GM21367 (cell line): ENCODE results near the gene UBE2E1.

ENCODE experiments used
- ATAC-seq: cut with Tn5 transposase; IDR thresholded peaks from one replicate; pipeline ENCODE4 v1.9.1; 2021; ENCODE audit not compliant: unreplicated experiment

The UBE2E1 gene

DNA sequence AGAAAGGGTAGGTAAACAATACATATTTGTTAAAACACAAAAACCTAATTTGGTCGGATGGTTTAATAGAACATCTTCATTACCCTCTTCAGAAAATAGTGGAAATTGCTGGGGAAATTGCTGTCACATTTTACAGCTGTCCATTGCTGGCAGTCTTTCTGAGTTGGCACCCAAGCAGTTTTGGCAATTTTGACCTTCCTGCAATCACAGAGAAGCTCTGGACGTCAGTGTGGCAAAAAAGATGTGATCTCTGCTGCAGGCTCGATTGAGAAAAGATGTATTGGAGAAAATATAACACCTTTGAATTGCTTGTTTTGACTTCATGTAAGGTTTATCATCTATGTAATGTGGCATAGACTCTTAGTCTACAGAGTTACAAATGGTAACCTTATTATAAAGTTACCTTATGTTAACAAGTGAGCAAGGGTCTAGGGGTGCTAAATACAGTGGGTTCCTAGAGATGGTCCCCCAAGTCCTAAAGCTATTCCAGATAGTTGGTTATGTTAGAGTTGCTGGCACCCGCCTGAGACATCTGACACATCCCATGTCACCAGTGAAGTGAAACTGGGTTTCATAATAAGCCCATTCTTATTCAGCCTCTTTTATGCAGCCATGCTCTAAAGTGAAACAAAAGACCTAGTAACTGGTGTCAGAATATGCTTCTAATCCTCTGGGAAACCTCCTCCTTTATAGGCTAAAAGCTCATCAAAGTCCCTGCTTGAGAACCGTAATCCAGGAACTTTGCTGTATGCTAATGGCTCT is 14.0 kb downstream of the UBE2E1 start:
- ATAC-seq = no peak

GRCh38 chr3:23820888-23821287 is 15.1 kb downstream of the UBE2E1 start:
- ATAC-seq = no peak

GRCh38 chr3:23821858-23822257 is 16.1 kb downstream of the UBE2E1 start:
- ATAC-seq = no peak

DNA sequence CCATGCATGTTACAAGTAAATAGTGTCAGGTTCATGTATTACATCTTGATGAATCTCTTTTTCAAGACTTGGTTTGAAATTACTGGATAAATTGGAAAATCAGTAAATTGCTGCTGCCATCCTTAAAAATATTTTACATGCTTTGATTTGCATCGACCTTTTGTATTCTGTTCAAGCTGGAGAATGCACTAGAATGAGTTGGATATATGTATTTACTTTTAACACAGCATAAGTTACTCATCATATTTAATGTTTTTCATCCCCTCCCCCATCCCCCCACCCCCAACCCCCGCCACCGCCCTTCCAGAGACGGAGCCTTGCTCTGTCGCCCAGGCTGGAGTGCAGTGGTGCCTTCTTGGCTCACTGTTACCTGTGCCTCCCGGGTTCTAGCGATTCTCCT is 16.8 kb downstream of the UBE2E1 start:
- no peak for ATAC-seq

- ATAC-seq = no peak
Observed at GRCh38 chr3:23823620-23824019, 17.9 kb downstream of the UBE2E1 start.

DNA sequence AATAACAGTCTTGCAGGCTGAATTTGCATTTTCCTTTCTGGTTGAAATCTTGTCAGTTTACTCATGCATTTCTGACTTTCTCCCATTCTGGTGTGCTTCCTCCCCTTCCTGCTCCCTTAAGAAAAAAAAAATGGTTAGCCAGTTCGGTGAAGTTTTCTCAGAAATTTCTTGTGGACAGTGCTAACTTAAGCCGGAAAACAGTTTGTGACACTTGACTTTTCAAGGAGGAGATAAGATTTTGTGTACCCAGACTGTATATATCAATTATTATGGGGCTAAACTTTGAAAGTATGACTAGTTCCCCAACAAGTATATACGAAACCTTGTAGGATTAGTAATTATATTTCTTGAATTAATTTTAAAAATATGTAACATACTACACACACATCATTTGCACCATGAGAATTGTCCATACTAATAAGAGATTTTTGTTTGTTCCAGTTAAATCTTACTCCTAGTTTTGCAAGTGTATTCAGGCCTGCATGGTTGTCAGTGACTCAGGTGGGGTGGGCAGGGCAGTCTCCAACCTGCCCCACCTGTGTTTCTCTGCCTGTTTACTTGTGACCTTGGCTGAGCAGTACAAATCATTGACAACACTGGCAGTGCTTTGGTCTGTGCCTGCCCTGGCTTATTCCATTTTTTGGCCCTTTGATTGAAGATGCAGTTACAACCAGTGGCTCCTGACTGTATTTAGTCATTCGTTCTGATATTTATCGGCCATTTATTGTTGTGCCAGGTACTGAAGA is 19.1 kb downstream of the UBE2E1 start:
- ATAC-seq = no peak

DNA sequence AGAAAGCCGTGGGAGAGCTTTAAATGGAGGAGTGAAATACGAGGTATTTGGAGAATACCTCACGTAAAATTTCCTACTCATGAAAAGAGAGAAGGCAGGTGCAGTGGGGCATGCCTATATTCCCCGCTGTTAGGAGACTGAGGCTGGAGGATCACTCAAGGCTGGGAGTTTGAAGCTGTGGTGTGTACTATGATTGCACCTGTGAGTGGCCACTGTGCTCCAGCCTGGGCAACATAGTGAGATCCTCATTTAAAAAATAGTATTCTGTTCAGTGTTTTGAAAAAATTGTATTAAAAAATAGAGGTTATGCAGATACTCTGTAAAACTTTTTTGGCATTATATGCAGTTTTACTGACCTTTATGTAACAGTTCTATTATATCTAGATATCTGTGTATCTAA is 20.0 kb downstream of the UBE2E1 start:
- no peak for ATAC-seq

DNA sequence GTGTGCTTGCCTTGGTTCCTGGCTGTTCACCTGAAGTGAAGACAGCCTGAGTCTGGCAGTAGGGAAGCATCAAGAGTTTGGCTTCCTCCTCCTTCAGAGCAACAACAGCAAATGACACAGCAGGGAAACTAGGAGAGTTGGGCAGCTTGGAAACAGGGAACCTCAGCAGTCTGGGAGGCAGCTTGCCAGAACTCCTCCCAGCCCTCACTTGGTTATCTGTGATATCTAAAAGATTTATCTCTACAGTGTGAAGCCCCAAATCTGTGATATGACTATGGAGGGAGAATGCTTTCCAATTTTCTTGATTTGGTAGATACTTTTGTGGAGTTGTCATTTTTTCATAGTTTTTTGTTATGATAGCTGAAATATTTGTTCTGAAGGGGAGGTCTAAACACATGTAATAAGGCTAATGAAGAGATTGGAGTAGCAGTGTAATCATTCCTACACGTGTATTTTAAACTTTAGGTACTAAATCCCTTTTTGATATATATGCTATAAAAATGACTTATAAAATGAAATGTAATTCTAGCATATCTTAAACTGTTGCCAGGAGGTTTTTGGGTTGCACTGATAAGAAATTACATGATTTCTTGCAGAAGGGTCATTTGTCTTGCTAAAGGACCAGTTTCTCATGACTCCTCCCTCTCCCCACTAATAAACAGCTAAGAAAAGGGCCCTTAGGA is 20.8 kb downstream of the UBE2E1 start:
- no peak for ATAC-seq

- peak; percentile 49 for ATAC-seq
Observed at GRCh38 chr3:23829242-23829934, 23.6 kb downstream of the UBE2E1 start.

DNA sequence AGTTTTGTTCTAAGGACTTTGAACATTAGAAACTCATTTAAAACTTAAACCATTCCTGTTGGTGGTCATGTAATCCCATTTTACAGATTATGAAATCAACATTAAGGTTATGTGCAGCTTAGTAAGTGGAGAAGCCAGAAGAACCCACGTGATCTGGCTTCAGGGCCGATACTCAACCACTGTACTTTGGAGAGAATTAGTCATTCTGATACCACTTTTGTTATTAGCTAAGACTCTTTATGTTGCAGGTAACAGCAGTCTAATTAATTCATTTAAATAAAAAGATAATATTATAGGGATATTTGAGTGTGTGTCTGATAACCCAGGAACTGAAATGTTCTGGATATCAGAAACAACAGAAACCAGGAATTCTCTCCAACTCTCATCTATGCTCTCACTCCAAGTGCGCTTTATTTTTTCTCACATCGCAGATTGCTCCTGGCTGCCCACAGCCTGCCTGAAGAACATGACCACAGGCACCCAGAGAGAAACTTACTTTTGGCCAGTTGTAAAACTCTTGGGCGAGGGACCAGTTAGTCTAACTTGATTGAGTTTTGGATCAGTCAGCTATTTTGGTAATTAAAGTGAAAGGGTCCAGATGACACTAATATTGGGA is 25.2 kb downstream of the UBE2E1 start:
- ATAC-seq = peak; percentile 74

DNA sequence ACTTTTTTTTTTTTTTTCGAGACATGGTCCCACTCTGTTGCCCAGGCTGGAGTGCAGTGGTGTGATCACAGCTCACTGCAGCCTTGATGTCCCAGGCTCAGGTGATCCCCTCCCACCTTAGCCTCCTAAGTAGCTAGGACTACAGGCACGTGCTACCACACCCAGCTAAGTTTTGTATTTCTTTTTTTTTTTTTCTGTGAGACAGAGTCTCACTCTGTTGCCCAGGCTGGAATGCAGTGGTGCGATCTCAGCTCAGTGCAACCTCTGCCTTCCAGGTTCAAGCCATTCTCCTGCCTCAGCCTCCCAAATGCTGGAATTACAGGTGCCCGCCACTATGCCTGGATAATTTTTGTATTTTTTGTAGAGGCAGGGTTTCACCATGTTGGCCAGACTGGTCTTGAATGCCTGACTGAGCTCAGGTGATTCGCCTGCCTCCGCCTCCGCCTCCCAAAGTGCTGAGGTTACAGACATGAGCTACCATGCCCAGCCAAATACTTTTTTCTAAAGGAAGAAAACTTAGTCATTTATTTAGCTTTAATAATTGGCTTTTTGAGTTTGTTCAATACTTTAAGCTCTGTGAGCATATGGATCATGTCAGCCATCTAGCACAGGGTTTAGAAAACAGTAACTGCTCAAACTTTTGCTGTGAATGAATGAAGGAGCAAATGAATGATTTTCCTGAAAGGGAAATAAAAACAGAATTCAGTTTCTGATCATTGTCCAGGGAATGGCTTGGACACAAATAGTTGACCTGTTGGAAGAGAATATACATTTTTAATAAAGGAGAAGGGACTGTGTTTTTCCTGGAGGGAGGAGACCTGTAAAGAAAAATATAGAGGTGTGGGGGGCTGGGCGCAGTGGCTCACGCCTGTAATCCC is 26.0 kb downstream of the UBE2E1 start:
- peak; percentile 6 for ATAC-seq

- ATAC-seq = no peak
Observed at GRCh38 chr3:23832523-23832922, 26.8 kb downstream of the UBE2E1 start.

- no peak for ATAC-seq
Observed at GRCh38 chr3:23834082-23834870, 28.5 kb downstream of the UBE2E1 start.

DNA sequence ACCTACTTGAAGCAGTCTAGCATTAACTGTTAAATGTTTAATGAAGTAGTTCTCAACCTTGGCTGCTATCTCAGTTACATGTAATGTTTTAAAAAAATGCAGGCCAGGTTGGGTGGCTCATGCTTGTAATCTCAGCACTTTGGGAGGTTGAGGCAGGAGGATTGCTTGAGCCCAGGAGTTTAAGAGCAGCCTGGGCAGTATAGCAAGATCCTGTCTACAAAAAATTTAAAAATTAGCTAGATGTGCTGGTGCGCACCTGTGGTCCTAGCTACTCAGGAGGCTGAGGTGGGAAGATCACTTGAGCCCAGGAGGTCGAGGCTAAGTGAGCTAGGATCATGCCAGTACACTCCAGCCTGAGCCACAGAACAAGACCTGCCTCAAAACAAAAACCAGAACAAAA is 29.3 kb downstream of the UBE2E1 start:
- no peak for ATAC-seq

- ATAC-seq = no peak
Observed at GRCh38 chr3:23835802-23836201, 30.0 kb downstream of the UBE2E1 start.

- ATAC-seq = no peak
Observed at GRCh38 chr3:23836536-23837230, 30.9 kb downstream of the UBE2E1 start.

DNA sequence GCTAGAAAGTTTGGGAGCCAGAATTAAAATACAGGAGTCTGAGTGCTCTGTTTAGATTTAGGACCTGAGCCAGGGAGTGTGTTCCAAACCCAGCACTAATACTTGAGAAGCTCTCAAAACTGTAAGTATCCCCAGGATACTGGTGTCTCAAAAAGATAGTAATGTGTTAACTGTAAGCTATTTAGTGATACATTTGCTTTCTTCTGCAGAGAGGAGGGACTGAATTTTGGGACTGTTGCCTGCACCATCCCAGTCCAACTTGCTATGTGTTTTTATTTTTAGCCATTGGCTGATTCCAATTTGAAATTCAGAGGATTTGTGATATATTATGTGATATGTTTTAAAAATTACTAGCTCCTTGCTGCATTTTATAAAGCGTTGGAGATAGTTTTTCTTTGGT is 31.5 kb downstream of the UBE2E1 start:
- no peak for ATAC-seq

DNA sequence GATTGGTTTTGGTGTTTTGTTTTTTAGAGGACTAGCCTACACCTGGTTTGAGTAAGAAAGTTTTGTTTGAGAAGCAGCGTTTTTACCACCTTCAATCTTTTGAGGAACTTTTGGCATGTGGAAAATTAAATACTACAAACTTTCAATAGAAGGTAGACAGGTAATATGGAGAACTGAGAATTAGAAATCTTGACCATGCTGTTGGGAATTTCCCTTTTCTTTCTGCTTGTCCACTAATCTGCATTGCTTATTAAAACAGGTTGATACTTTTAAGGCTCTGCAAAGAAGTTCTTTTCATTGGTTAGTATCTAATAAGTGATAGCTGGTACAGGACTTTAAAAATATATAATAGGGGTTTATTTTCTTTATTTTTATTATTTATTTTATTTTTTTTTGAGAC is 31.9 kb downstream of the UBE2E1 start:
- ATAC-seq = peak; percentile 32

DNA sequence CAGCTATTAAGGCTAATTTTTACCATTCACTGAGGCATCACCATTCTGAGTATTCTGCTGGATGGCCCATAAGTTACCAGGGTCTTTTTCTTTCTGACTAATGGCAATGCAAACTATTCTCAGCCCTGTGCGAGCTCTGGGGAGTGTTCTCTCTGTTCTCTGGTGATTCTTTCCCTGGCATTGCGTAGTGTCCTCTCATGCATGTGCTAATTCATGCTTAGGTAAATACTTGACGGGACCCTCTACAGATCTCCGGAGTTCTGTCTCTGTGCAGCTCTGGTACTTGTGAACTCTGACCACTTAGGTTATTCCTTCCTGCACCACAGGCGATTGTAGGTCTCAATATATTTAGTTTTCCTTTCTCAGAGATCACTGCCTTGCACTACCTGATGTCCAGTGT is 34.8 kb downstream of the UBE2E1 start:
- ATAC-seq = no peak
